PFSK-1 (cell line): Measurements from ENCODE around the gene MPPED1.

Source experiments
- FOXP2 ChIP-seq: optimal IDR thresholded peaks from 2 replicates; pipeline ENCODE3; 2011; ENCODE audit warnings: borderline replicate concordance, control low read depth, inconsistent platforms; ENCODE audit not compliant: insufficient read depth; ENCODE audit errors: extremely low read length, extremely low read depth
- POLR2AphosphoS5 ChIP-seq: IDR thresholded peaks from 2 replicates; pipeline ENCODE4 v1.6.1; 2012; ENCODE audit warnings: low read depth, mild to moderate bottlenecking, control low read depth, low read length, moderate library complexity
- SIN3A ChIP-seq: IDR thresholded peaks from 2 replicates; pipeline ENCODE4 v1.6.1; 2012; ENCODE audit warnings: mild to moderate bottlenecking, low read length, moderate library complexity, borderline replicate concordance; ENCODE audit not compliant: insufficient read depth
- TAF1 ChIP-seq: IDR thresholded peaks from 2 replicates; pipeline ENCODE4 v1.6.1; 2012; ENCODE audit warnings: low read length, control low read depth, borderline replicate concordance; ENCODE audit not compliant: insufficient read depth
- TF ChIP-seq, protein P1 (sequence below), 2 experiments: IDR thresholded peaks; 2 replicates each; pipeline versions ENCODE4 v1.6.1 to v1.8.0; 2011 to 2012; ENCODE audit warnings: low read depth in 2 of 2, low read length in 2 of 2, control low read depth in 1 of 2, inconsistent platforms in 1 of 2, mild to moderate bottlenecking in 1 of 2, moderate library complexity in 1 of 2; ENCODE audit not compliant: insufficient read depth in 1 of 2

MPPED1 gene

DNA sequence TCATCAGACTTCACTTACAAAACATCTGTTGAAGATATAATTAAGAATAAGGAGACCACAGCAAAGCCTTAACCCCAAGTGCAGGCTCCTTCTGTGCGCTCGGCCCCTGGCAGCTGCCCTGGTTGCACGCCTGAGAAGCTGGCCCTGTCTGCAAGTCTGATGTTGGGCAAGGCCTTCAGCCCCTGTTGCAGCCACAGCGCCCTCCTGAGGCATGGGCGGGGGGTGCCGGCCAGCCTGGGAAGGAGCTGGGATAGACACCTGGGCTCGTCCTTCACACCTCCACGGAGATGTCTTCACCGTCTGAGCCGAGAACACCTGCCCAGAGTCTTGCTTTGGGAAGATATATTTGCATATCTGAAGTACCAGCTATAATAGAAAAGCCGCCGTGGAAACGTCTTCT is 104.1 kb downstream of the MPPED1 start:
- TF ChIP-seq POLR2AphosphoS5 (no peak), SIN3A (no peak), FOXP2 (no peak), TAF1 (no peak)
- TF ChIP-seq, protein P1, sequence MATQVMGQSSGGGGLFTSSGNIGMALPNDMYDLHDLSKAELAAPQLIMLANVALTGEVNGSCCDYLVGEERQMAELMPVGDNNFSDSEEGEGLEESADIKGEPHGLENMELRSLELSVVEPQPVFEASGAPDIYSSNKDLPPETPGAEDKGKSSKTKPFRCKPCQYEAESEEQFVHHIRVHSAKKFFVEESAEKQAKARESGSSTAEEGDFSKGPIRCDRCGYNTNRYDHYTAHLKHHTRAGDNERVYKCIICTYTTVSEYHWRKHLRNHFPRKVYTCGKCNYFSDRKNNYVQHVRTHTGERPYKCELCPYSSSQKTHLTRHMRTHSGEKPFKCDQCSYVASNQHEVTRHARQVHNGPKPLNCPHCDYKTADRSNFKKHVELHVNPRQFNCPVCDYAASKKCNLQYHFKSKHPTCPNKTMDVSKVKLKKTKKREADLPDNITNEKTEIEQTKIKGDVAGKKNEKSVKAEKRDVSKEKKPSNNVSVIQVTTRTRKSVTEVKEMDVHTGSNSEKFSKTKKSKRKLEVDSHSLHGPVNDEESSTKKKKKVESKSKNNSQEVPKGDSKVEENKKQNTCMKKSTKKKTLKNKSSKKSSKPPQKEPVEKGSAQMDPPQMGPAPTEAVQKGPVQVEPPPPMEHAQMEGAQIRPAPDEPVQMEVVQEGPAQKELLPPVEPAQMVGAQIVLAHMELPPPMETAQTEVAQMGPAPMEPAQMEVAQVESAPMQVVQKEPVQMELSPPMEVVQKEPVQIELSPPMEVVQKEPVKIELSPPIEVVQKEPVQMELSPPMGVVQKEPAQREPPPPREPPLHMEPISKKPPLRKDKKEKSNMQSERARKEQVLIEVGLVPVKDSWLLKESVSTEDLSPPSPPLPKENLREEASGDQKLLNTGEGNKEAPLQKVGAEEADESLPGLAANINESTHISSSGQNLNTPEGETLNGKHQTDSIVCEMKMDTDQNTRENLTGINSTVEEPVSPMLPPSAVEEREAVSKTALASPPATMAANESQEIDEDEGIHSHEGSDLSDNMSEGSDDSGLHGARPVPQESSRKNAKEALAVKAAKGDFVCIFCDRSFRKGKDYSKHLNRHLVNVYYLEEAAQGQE (IDR thresholded peaks at IDR 0.05; ENCODE audit: insufficient read depth in 1 of 2, low read depth in 2 of 2, low read length in 2 of 2) = no peak

DNA sequence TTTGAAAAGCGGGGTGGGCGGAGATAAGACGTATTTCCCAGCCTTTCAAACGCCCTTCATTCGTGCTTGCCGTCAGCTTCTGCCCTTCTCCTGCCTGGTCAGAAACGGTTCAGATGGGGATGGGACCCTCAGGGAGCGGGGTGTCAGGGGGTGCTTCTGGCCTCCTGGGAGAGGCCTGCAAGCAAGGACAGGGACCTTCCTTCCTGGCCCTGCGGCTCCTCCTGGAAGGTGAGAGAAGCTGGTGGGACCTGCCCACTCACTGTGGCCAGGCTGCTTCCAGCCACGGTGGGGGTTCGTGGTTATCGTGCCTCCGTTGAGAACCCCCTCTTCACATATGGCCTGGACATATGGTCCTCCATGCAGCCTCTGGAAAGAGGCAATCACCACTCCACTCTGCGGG is 104.6 kb downstream of the MPPED1 start:
- no peak for TF ChIP-seq FOXP2
- TF ChIP-seq TAF1 = no peak
- TF ChIP-seq SIN3A = no peak

DNA sequence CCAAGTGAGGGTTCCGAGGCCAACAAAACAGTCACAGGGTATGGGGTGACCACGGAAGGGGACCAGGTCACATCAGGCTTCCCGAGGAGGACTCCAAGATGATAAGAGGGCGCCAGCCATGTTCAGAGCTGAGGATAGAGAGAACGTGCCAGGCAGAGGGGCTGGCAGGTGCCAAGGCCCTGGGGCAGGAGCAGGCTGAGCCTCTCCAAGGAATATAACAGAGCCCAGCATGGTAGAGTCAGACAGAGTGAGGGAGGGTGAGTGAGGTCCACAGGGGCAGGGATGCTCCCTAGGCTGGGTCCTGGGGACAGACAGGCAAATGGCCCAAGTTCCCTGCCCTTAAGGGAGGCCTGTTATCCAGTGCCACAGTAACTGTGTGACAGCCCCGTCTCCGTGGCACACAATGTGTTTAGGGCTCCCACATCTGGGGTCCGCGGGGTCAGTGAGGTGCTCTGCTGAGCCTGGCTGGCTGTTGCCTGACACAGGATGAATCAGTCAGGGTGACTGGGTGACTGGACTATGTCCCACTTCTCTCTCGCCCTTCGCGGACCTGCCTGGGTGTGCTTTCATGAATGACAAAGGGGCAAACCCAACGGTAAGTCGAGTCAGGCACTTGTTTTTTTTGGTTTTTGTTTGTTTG is 105.3 kb downstream of the MPPED1 start:
- no peak for TF ChIP-seq POLR2AphosphoS5
- no peak for TF ChIP-seq SIN3A
- TF ChIP-seq, protein P1 (IDR thresholded peaks at IDR 0.05; ENCODE audit: insufficient read depth in 1 of 2, low read depth in 2 of 2, low read length in 2 of 2) = no peak
- no peak for TF ChIP-seq FOXP2
- TF ChIP-seq TAF1 = no peak

DNA sequence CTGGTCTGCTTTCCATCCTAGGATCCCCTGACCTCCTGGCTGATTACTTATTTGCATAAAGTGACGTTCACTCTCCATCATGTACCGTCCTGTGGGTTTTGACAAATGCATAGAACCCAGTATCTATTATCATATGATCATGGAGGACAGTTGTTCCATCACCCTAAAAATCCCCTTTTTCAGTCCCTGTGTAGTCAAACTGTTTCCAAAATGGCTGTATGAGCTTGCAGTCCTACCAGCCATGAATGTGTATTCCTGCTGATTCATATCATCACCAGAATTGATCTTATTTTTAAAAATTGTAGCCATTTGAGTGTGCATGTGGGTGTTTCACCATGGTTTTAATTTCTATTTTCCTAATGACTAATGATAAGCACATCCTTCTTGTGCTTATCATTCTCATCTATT is 108.8 kb downstream of the MPPED1 start:
- no peak for TF ChIP-seq FOXP2
- TF ChIP-seq, protein P1 (IDR thresholded peaks at IDR 0.05; ENCODE audit: insufficient read depth in 1 of 2, low read depth in 2 of 2, low read length in 2 of 2) = no peak

DNA sequence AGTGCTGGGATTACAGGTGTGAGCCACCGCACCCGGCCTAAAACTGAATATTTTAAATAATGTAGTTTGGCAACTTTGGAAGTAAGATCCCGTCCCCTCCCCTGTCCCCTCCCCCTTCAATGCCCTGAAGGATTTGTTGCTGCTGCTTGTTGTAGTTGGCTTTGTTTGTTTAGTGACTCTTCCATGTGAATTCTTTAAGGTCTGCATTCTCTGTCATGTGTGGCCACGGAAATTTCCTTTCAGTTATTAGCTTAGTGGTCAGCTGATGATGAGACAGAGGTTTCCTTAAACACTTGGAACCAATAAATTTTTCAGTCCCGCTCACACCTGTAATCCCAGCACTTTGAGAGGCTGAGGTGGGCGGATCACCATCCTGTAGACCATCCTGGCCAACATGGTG is 109.9 kb downstream of the MPPED1 start:
- TF ChIP-seq, protein P1 (IDR thresholded peaks at IDR 0.05; ENCODE audit: insufficient read depth in 1 of 2, low read depth in 2 of 2, low read length in 2 of 2) = no peak
- no peak for TF ChIP-seq TAF1
- TF ChIP-seq SIN3A = no peak
- TF ChIP-seq FOXP2 = no peak
- TF ChIP-seq POLR2AphosphoS5 = no peak
